HG02884 (cell line): ENCODE measurements around the gene TMEM63A.
"Not testable (repeated sequence)": the region's sequence is repeated elsewhere in the genome, so short reads cannot be mapped to it uniquely, and the experiment has no call there.

ENCODE experiments used
- ATAC-seq: cut with Tn5 transposase; IDR thresholded peaks from one replicate; pipeline ENCODE4 v1.9.1; 2021; ENCODE audit warnings: mild to moderate bottlenecking, moderate library complexity; ENCODE audit not compliant: unreplicated experiment

The TMEM63A gene

DNA sequence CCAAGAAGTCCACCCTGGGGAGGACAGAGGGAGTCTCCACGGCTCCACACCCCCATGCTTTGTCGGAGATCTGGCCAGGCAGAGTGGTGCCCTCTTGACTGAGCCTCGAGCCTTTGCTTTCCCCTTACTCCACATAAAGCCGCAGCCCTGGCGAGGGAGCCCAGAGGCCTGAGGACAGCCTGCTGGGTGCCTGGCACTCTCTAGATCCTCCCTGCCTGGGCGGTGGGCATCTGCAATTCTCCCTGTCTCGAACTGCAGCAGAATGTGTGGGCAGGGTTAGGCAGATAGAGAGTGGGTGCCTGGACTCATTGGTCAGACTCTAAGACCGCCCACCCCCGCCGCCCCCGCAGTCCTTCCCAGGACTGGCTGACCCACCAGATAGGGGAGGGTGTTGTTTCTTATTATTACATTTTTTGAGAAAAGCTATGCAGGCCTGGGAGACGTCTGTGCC lies 58.3 kb downstream of the TMEM63A start:
- ATAC-seq = no peak

GRCh38 chr1:225822655-225823403 lies 59.4 kb downstream of the TMEM63A start:
- ATAC-seq = no peak

DNA sequence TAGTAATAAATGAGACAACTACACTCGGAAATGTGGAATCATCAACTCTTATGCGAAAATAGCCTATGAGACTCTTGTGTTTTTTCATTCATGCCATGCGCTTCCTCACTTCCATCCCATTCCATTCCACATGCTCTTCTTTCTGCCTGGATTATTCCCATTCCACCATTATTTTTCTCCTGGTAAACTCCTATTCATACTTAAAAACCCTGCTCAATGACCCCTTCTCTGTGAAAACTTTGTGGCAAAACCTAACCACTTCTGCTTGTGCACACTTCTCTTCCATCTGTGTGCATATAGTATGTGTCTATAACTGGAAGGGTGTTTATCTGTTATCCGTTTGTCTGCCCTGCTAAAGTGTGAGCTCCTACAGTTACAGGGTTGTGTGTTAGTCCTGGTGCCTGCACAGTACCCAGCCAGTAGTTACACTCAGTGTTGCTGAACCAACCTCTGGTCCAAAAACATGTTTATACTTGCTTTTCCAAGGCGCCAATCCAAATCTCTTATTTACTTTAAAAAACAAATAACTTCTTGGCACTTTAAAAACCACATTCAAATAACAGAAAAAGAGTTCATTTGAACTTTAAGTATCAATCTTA lies 61.6 kb downstream of the TMEM63A start:
- ATAC-seq = no peak

DNA sequence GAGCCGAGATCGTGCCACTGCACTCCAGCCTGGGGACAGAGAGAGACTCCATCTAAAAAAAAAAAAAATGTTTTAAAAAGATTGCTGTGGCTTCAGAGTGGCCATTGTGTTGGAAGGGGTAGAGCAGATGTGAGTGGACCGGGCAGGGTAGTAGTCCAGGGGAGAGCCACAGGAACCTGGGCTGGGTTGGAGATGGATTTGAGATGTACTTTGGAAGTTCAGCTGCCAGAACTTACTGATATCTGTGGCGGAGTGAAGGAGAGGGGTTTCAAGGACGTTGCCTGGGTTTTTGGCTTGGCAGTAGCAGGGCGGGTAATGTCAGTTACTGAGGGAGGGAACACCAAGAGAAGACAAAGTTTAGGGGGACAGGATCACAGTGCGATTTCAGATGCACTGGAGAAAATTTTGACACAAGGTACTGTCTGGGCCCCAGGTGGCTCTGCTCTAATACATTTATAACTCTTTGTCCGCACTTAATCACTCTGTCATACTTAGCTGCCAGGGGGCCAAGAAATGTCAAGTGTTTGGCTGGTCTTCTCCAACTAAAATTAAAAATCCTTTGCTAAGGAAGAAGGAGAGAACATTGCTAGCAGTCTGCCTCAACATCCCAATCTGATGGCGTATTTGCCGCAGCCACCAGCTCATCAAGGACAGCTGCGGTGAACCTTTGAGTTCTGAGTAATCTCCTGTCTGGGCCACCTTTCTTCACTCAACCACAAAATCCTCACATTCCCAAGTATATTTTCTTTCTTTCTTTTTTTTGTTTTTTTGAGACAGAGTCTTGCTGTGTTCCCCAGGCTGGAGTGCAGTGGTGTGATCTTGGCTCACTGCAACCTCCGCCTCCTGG lies 62.6 kb downstream of the TMEM63A start:
- ATAC-seq = no peak

GRCh38 chr1:225818229-225818628 lies 64.0 kb downstream of the TMEM63A start:
- no peak for ATAC-seq

- ATAC-seq = no peak
Measured at GRCh38 chr1:225817611-225818061, 64.5 kb downstream of the TMEM63A start.

- ATAC-seq = no peak
Measured at GRCh38 chr1:225816643-225817538, 65.3 kb downstream of the TMEM63A start.

DNA sequence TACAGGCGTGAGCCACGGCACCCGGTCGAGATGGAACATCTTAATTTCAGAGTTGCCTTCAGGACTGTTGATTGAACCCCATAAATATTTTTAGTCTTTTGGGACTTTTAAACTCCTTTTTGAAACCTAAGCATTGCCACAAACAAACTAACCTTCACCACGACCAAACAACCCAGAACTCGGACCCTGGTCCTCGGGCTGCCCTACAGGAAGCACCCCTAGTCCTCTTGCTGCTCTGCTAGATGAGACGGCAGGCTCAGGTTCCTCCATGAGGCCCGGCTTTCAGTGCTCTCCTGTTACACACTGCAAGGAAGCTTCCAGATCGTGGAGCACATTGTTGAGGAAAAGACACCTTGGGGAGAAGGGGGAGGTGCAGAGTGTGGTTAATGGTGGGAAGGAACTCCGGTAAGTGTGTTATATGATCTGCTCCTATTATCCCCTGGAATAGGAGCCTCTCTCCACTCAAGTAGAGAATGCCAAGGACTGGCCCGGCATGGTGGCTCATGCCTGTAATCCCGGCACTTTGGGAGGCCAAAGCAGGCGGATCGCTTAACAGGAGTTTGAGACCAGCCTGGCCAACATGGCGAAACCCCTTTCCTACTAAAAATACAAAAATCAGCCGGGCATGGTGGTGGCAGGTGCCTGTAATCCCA lies 66.5 kb downstream of the TMEM63A start:
- no peak for ATAC-seq

- not testable (repeated sequence) for ATAC-seq
Measured at GRCh38 chr1:225815090-225815489, 67.1 kb downstream of the TMEM63A start.

DNA sequence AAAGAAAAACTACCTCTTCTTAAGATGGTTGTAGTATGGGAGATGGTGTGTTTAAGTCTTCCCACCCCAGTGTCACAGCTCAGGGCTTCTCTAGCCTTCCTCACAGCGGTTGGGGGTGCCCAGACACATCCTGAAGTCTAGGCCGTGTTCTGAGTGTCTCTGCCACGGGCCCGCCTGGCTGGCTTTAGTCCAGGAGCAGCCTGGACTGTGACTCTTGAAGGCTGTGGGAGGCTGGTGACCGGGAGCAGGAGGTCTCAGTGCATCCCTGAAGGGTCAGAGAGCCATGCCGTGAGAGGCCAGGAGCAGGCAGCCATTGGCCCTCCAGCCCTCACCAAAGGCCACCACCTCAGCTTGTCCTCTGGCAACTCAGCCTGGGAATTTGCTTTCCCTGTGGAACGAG lies 67.8 kb downstream of the TMEM63A start:
- ATAC-seq = no peak

DNA sequence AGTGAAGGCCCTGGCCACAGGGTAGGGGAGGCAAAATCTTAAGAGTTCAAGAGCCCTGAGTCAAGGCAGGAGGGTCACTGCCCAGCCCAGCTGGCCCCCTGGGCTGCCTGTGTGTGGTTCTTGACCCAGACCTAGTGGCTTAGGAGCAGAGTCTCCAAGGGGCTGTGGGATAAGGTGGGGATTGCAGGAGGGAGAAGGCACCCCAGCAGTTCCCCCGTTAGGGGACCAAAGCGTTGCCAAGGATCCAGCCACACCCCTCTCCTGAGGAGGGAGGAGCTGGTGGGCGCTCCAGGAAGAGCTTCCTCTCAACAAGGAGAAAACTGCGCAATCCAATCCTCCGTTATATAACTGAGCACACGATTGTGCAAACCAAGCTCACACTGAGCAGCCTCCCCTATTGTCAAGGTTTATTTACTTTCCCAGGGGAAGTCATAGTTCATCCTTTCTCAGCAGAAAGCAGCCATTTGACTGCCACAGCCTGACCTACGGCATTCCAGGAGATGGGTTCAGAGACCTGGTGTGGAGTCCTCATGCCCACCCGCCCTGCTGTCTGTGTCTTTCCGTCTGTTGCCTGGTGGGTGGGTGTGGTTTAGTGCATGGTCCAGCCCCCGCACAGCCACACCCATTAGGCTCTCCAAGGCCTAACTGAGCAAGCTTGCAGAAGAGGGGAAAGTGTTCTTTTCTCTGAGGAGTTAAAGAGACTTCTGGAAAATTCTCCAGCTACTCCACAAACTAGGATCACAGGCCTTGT lies 68.8 kb downstream of the TMEM63A start:
- no peak for ATAC-seq

GRCh38 chr1:225812488-225813213 lies 69.5 kb downstream of the TMEM63A start:
- ATAC-seq = no peak

DNA sequence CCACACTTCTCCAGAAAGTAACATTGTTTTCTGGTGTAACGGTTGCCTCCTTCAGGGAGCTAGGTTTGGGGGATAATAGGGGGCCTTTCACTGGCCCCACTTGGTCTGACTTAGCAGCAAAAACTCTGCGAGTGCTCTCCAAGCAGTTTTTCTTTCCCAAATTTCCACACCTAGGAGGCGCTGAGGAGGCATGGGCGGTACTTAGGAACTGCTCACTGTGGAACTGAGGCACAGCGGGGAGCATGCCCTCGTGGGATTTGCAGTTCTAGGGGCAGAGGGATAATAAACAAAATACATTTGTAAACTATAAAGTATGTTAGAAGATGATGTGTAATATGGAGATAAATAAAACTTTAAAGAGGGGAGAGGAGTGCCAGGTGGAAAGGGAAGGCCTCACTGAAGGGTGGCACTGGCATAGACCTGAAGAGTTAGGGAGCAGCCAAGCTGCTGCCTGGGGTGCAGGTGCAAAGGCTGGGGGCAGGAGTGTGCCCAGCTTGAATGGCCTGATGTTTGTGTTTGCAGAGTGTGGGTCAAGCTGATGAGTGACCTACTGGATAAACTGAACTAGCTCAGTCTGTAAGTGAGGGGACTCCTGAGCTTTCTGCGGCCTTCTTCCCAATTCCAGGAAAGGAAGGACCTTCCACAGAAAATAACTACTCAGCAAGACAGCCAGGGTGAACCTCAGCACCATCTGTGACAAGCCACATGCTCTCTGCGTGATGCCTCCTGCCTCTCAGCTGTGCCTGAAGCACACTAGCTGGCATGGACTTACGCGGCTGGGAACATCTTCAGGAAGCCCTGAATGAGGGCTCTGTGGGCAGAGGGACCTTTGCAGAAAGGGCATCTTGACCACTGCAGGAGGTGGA lies 70.3 kb downstream of the TMEM63A start:
- ATAC-seq = no peak

- not testable (repeated sequence) for ATAC-seq
Measured at GRCh38 chr1:225810579-225811538, 71.3 kb downstream of the TMEM63A start.

GRCh38 chr1:225809842-225810578 lies 72.2 kb downstream of the TMEM63A start, which contains the start of gene EPHX1:
Gene EPHX1 (plus strand): TSS chr1:225810124. CDS start chr1:225828730, 18,606 bp downstream.
- ATAC-seq = peak; percentile 96

GRCh38 chr1:225808136-225808535 lies 74.0 kb downstream of the TMEM63A start:
- no peak for ATAC-seq
